Measurements from ENCODE around the gene PTGER2.

Gene PTGER2

DNA sequence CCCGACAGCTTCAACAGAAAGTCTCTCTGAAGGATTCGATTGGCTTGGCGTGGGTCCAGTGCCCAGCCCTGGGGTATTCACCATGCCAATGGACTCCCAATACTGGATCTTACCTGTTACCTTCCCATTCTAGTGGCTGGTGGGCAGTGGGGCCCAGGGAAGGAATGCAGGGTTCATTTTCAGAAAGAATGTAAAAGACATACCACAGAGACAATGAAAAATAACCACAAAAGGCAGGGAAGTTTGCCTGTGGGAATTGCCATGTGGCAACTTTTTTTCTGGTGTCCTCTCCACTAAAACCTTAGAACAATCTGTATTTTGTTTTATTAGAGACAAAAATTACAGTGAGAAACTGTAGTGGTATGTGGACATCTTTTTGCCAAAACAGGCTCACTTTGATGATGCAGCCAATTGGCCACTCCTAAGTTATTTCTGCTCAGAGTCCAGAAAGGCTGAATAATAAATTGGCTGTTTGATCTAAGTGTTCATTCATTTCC lies 55.2 kb downstream of the PTGER2 start:
- H3K4me3 ChIP-seq (ENCODE audit: low read depth, low read length) = no peak overlapping the region

DNA sequence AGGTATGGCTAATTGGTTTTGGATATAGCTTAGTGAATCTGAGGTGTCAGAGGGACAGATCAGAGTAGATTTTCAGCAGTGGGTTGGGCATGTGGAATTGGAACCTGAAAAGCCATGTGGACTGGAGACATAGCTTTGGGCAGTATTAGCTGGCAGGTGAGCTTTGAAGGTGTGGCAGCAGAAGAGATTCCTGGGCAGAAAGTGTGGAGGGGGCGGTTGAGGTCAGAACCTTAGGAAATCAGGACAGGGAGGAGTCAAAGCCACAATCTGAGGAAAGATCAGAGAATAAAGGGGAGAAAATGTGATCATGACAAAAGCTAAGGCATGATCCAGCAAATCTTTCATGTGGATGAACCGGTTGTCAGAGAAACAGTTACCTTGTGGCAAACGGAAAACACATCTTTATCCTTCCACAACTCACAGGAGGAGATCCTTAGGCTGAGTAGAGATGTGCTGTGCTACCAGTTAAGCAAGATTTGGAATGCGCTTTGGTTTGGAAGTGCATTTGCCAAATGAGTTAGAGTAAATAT lies 56.4 kb downstream of the PTGER2 start:
- no peak overlapping the region for H3K4me3 ChIP-seq (ENCODE audit: low read depth, low read length)

DNA sequence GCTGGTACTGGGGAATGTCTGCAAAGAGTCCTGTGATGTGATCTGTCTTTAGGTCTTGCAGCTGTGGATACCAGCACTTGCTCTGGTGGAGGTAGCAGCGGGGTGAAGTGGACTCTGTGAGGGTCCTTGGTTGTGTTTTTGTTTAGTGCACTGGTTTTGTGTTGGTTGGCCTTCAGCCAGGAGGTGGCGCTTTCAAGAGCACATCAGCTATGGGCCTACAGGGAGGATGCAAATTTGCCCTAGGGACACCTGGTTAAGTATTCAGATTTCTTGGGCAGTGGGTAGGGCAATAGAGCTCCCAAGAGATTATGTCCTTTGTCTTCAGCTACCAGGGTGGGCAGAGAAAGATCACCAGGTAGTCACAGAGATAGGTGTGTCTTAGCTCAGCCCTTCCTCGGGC lies 63.8 kb downstream of the PTGER2 start:
- no peak overlapping the region for H3K4me3 ChIP-seq (ENCODE audit: low read depth, low read length)
